ENCODE measurements around the gene KIRREL3.

Gene KIRREL3

GRCh38 chr11:126433244-126433846 lies 567.2 kb downstream of the KIRREL3 start:
- Histone ChIP-seq H2AFZ (ENCODE audit: low read depth, low read length) (no peak overlapping the region), H3K4me1 (ENCODE audit: low read length) (no peaks in the 10 kb centered on the region), H3K4me3 (ENCODE audit: low read length) (no peak overlapping the region), H3K4me2 (ENCODE audit: low read length) (no peak overlapping the region), H3K36me3 (replicated peaks; ENCODE audit: low read depth, low read length) (no peaks in the 10 kb centered on the region), H3K9me3 (ENCODE audit: insufficient read depth, low read length) (no peaks in the 10 kb centered on the region), H3K9ac (ENCODE audit: low read length) (no peak overlapping the region), H3K27me3 (ENCODE audit: low read depth, low read length) (no peaks in the 10 kb centered on the region), H4K20me1 (ENCODE audit: insufficient read depth, low read length) (no peaks in the 10 kb centered on the region), H3K27ac (ENCODE audit: low read length) (no peak overlapping the region), H3K79me2 (ENCODE audit: low read length) (no peaks in the 10 kb centered on the region)
- TF ChIP-seq EZH2phosphoT487 (IDR thresholded peaks at IDR 0.05; ENCODE audit: low read depth) (no peak), CTCF (IDR thresholded peaks at IDR 0.05; ENCODE audit: low read depth, low read length) (no peak)

- Histone ChIP-seq H3K9me3 (ENCODE audit: insufficient read depth, low read length) (no peaks in the 10 kb centered on the region), H2AFZ (ENCODE audit: low read depth, low read length) (no peak overlapping the region), H3K4me1 (ENCODE audit: low read length) (no peaks in the 10 kb centered on the region), H3K4me3 (ENCODE audit: low read length) (no peak overlapping the region), H3K27me3 (ENCODE audit: low read depth, low read length) (no peaks in the 10 kb centered on the region), H3K79me2 (ENCODE audit: low read length) (no peaks in the 10 kb centered on the region), H3K36me3 (replicated peaks; ENCODE audit: low read depth, low read length) (no peaks in the 10 kb centered on the region), H4K20me1 (ENCODE audit: insufficient read depth, low read length) (no peaks in the 10 kb centered on the region), H3K4me2 (ENCODE audit: low read length) (no peak overlapping the region), H3K27ac (ENCODE audit: low read length) (no peak overlapping the region), H3K9ac (ENCODE audit: low read length) (no peak overlapping the region)
- TF ChIP-seq EZH2phosphoT487 (IDR thresholded peaks at IDR 0.05; ENCODE audit: low read depth) (no peak), CTCF (IDR thresholded peaks at IDR 0.05; ENCODE audit: low read depth, low read length) (no peak)
Observed at GRCh38 chr11:126432525-126432924, 568.0 kb downstream of the KIRREL3 start.

GRCh38 chr11:126432065-126432461 lies 568.5 kb downstream of the KIRREL3 start:
- TF ChIP-seq CTCF (IDR thresholded peaks at IDR 0.05; ENCODE audit: low read depth, low read length) = no peak
- no peak for TF ChIP-seq EZH2phosphoT487 (IDR thresholded peaks at IDR 0.05; ENCODE audit: low read depth)
- no peaks in the 10 kb centered on the region for H3K27me3 ChIP-seq (ENCODE audit: low read depth, low read length)
- no peak overlapping the region for H3K9ac ChIP-seq (ENCODE audit: low read length)
- H2AFZ ChIP-seq (ENCODE audit: low read depth, low read length) = no peak overlapping the region
- no peaks in the 10 kb centered on the region for H4K20me1 ChIP-seq (ENCODE audit: insufficient read depth, low read length)
- H3K4me3 ChIP-seq (ENCODE audit: low read length) = no peak overlapping the region
- H3K36me3 ChIP-seq (replicated peaks; ENCODE audit: low read depth, low read length) = no peaks in the 10 kb centered on the region
- no peaks in the 10 kb centered on the region for H3K4me1 ChIP-seq (ENCODE audit: low read length)
- H3K27ac ChIP-seq (ENCODE audit: low read length) = no peak overlapping the region
- no peaks in the 10 kb centered on the region for H3K9me3 ChIP-seq (ENCODE audit: insufficient read depth, low read length)
- no peaks in the 10 kb centered on the region for H3K79me2 ChIP-seq (ENCODE audit: low read length)
- H3K4me2 ChIP-seq (ENCODE audit: low read length) = no peak overlapping the region

GRCh38 chr11:126431401-126432064 lies 569.0 kb downstream of the KIRREL3 start:
- TF ChIP-seq CTCF (IDR thresholded peaks at IDR 0.05; ENCODE audit: low read depth, low read length) = no peak
- no peak for TF ChIP-seq EZH2phosphoT487 (IDR thresholded peaks at IDR 0.05; ENCODE audit: low read depth)
- Histone ChIP-seq H3K4me2 (ENCODE audit: low read length) (no peak overlapping the region), H3K9me3 (ENCODE audit: insufficient read depth, low read length) (no peaks in the 10 kb centered on the region), H3K4me1 (ENCODE audit: low read length) (no peaks in the 10 kb centered on the region), H3K9ac (ENCODE audit: low read length) (no peak overlapping the region), H3K27me3 (ENCODE audit: low read depth, low read length) (no peaks in the 10 kb centered on the region), H3K36me3 (replicated peaks; ENCODE audit: low read depth, low read length) (no peaks in the 10 kb centered on the region), H2AFZ (ENCODE audit: low read depth, low read length) (no peak overlapping the region), H3K4me3 (ENCODE audit: low read length) (no peak overlapping the region), H3K27ac (ENCODE audit: low read length) (no peak overlapping the region), H4K20me1 (ENCODE audit: insufficient read depth, low read length) (no peaks in the 10 kb centered on the region), H3K79me2 (ENCODE audit: low read length) (no peaks in the 10 kb centered on the region)
